Upper lobe of left lung (tissue), 4 donors: ENCODE results near the gene COPZ1.

Experiments used
- EP300 ChIP-seq, 4 donors: sonication (generic); formaldehyde crosslinking; IDR thresholded peaks; one replicate each; pipeline ENCODE4 v1.5.1; 2017; ENCODE audit warnings: antibody characterized with exemption in 4 of 4, control low read depth in 2 of 4
- TF ChIP-seq, protein P1 (sequence below), 6 experiments: fragments of 450-650 bp in 4 of 6; fragments of 200-600 bp in 2 of 6; sonication (generic) in 2 of 6; IDR thresholded peaks; one replicate each; pipeline ENCODE4 v1.5.1; 2016 to 2019; ENCODE audit warnings: antibody characterized with exemption in 6 of 6

DNA sequence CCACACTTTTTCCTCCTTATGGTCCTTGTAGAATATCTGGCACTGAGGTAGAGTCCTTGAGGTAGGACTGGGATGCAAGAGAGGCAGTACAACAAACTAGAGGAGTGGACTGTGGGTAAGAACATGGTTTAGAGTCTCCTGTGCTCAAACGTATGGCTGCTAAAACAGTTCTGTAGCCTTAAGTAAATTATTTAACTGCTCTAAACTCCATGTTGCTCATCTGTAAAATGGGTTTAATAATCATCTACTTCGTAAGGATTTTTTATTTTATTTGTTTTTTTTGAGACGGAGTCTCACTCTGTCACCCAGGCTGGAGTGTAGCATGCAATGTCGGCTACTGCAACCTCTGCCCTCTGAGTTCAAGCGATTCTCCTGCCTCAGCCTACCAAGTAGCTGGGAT is 3.6 kb upstream of the COPZ1 start:
- TF ChIP-seq, protein P1, sequence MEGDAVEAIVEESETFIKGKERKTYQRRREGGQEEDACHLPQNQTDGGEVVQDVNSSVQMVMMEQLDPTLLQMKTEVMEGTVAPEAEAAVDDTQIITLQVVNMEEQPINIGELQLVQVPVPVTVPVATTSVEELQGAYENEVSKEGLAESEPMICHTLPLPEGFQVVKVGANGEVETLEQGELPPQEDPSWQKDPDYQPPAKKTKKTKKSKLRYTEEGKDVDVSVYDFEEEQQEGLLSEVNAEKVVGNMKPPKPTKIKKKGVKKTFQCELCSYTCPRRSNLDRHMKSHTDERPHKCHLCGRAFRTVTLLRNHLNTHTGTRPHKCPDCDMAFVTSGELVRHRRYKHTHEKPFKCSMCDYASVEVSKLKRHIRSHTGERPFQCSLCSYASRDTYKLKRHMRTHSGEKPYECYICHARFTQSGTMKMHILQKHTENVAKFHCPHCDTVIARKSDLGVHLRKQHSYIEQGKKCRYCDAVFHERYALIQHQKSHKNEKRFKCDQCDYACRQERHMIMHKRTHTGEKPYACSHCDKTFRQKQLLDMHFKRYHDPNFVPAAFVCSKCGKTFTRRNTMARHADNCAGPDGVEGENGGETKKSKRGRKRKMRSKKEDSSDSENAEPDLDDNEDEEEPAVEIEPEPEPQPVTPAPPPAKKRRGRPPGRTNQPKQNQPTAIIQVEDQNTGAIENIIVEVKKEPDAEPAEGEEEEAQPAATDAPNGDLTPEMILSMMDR (IDR thresholded peaks at IDR 0.05) = no peak
- TF ChIP-seq EP300 (IDR thresholded peaks at IDR 0.05) = no peak
